ENCODE results near the gene AFF4. TPM values are rescaled to one million over a fixed set of nuclear protein-coding genes. Genes with fewer than 3 reads are reported as not detected.

The AFF4 gene
- total and polyA plus RNA-seq, 9 of the 15 experiments (the other 6 are each of a cell fraction or from before 2014, with no cell fraction given), result 1.7 to 25.8 (median 17.9) TPM

DNA sequence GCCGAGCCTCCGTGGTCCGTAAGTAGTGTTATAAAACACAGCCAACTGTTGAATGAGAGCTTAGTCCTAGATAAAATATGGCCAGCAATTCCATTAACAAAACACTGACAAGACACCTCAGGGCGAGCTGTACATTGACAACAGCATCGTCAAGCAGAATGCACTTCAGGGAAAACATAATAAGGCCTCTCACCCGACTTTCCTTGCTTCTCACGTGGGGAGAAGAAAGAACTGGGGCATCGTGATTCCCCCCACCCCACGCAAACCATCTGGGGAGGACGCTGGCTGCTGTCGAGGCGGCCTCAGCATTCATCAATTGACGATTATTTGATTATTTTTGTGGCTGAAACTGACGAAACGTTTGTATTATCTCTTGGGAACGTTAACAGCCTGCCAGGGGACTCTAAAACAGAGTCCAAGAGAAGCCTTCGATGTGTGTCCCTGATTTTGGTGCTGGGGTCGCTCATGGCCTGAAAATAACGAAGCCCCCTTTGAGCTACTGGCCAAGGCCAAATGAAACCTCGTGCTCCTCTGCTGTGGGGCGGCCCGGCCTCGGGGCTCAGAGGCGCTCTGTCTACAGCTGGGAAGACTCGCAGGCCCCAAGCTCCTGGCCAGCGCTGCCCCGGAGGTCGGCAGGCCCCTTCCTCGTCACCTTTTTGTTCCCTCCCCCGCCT is 97.6 kb downstream of the AFF4 start:
- intact Hi-C loops (cut with micrococcal nuclease) (loop anchor here (1.0 to 2.0 kb wide), 2 partner anchors 36 to 59 kb away; partner anchors contain the start of gene SHROOM1), in situ Hi-C loops (cut with MboI) (no loop called here)
- H3K4me3 ChIP-seq, result peak overlapping the region; percentile 98
- BruUV-seq (replicated peaks), result TSS peak; percentile 98
- no peaks in the 10 kb centered on the region for H3K27me3 ChIP-seq (ENCODE audit: control insufficient read depth in 2 of 2, insufficient read depth in 2 of 2, low read length in 2 of 2)
- CTCF ChIA-PET (ENCODE audit: low intra/inter-chr PET ratio), result interaction anchor here (0.8 kb wide), 1 partner anchor 36 kb away, joined by 3 read pairs; the partner anchor contains the start of gene SHROOM1
- no peaks in the 10 kb centered on the region for H3K9me3 ChIP-seq (replicated peaks; ENCODE audit: control insufficient read depth, insufficient read depth, low read depth, low read length)
- no peaks in the 10 kb centered on the region for H3K9me1 ChIP-seq (ENCODE audit: control insufficient read depth, insufficient read depth, low read length)
- H3K4me2 ChIP-seq (ENCODE audit: insufficient read depth, low read length), result peak overlapping the region; percentile 98
- peak overlapping the region; percentile 97 to 100 for H3K9ac ChIP-seq (ENCODE audit: insufficient read depth in 1 of 2, low read depth in 2 of 2, low read length in 2 of 2)
- DNase-seq (ENCODE audit: extremely low read depth in 1 of 4, low spot score in 3 of 4), result no peak
- WGBS (ENCODE audit: insufficient coverage, low coverage, missing lambda C conversion rate), result 25% methylated on average over 30 of the region's 30 CpGs
- FAIRE-seq, result peak; percentile 46
- ATAC-seq, result no peak
- peaks cover 23% of the 10 kb centered on the region for H3K79me2 ChIP-seq (ENCODE audit: control insufficient read depth, insufficient read depth, low read length)
- peaks cover 12 to 17% of the 10 kb centered on the region in 2 experiments for H3K4me1 ChIP-seq (replicated peaks in 1 of 2; ENCODE audit: control insufficient read depth in 2 of 2, insufficient read depth in 2 of 2, low read length in 2 of 2)
- peak overlapping the region; percentile 83 for H2AFZ ChIP-seq (ENCODE audit: low read depth, low read length)
- POLR2A ChIA-PET, result interaction anchor here (0.6 to 3.9 kb wide), 12 partner anchors 9 to 199 kb away, joined by 3 to 25 read pairs (median 4); partner anchors contain the start of gene SHROOM1
- no peaks in the 10 kb centered on the region; the same call in 1 of the 2 replicates for H4K20me1 ChIP-seq (replicated peaks; ENCODE audit: control insufficient read depth, insufficient read depth, low read length)
- peak overlapping the region; percentile 95 for H3K27ac ChIP-seq (ENCODE audit: extremely low read depth, low read depth, low read length)
- H3K36me3 ChIP-seq (ENCODE audit: control insufficient read depth, insufficient read depth, low read length), result peaks cover 38% of the 10 kb centered on the region
- TF ChIP-seq GATA2 (CRISPR knock-in tag; IDR thresholded peaks at IDR 0.05), result no peak
- TF ChIP-seq FOXJ3 (CRISPR knock-in tag; IDR thresholded peaks at IDR 0.05), result no peak
- no peak for TF ChIP-seq SREBF2 (CRISPR knock-in tag; IDR thresholded peaks at IDR 0.05)
- TF ChIP-seq, protein P1, sequence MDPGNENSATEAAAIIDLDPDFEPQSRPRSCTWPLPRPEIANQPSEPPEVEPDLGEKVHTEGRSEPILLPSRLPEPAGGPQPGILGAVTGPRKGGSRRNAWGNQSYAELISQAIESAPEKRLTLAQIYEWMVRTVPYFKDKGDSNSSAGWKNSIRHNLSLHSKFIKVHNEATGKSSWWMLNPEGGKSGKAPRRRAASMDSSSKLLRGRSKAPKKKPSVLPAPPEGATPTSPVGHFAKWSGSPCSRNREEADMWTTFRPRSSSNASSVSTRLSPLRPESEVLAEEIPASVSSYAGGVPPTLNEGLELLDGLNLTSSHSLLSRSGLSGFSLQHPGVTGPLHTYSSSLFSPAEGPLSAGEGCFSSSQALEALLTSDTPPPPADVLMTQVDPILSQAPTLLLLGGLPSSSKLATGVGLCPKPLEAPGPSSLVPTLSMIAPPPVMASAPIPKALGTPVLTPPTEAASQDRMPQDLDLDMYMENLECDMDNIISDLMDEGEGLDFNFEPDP (CRISPR knock-in tag; IDR thresholded peaks at IDR 0.05), result no peak
- no peak for TF ChIP-seq PPARD (CRISPR knock-in tag; IDR thresholded peaks at IDR 0.05)
- no peak for TF ChIP-seq COPS2 (conservative IDR thresholded peaks at IDR 0.05)
- no peak for TF ChIP-seq FOXM1 (IDR thresholded peaks at IDR 0.05; ENCODE audit: low read depth)
- no peak for TF ChIP-seq FOXM1 (CRISPR knock-in tag; IDR thresholded peaks at IDR 0.05; ENCODE audit: low read depth)
- TF ChIP-seq MEF2A (IDR thresholded peaks at IDR 0.05; ENCODE audit: control insufficient read depth, low read depth, low read length), result no peak
- TF ChIP-seq NCOR1 (IDR thresholded peaks at IDR 0.05), result no peak
- no peak for TF ChIP-seq TAF9B (IDR thresholded peaks at IDR 0.05; ENCODE audit: partially characterized antibody)
- no peak for TF ChIP-seq CBX2 (IDR thresholded peaks at IDR 0.05; ENCODE audit: insufficient read depth, low read length, poor library complexity, severe bottlenecking)
- TF ChIP-seq ZBTB1 (CRISPR knock-in tag; IDR thresholded peaks at IDR 0.05; ENCODE audit: borderline replicate concordance, low read depth), result 0 out of 2 replicates have a peak, but pooled peaks have one; percentile 17
- no peak for TF ChIP-seq FOS (IDR thresholded peaks at IDR 0.05; ENCODE audit: extremely low read depth, insufficient read length)
- no peak for TF ChIP-seq MTA3 (IDR thresholded peaks at IDR 0.05; ENCODE audit: borderline replicate concordance)
- no peak for TF ChIP-seq NFXL1 (CRISPR knock-in tag; IDR thresholded peaks at IDR 0.05)
- no peak for TF ChIP-seq BCOR (IDR thresholded peaks at IDR 0.05)
- TF ChIP-seq EP400 (IDR thresholded peaks at IDR 0.05), result no peak
- TF ChIP-seq XRCC4 (IDR thresholded peaks at IDR 0.05; ENCODE audit: extremely low read depth, insufficient read depth, insufficient read length), result no peak
- no peak for TF ChIP-seq FOXA1 (IDR thresholded peaks at IDR 0.05; ENCODE audit: borderline replicate concordance)
- 0 out of 2 replicates have a peak, but pooled peaks have one; percentile 24 for TF ChIP-seq ZNF134 (CRISPR knock-in tag; conservative IDR thresholded peaks at IDR 0.05)
- no peak for TF ChIP-seq ZNF431 (CRISPR knock-in tag; IDR thresholded peaks at IDR 0.05)

Data from K562 (cell line).